Activated CD4-positive, alpha-beta T cell treated with anti-CD3 and anti-CD28 coated beads, Interleukin-2, amount 50 U/mL, for 16 hours (primary cell): ENCODE results near the gene ZNF799.
"Not testable (repeated sequence)": the region's sequence is repeated elsewhere in the genome, so short reads cannot be mapped to it uniquely, and the experiment has no call there.

Experiments used
- DNase-seq: peaks from one replicate; pipeline ENCODE4 v3.0.0-alpha.2; 2020

The ZNF799 gene

DNA sequence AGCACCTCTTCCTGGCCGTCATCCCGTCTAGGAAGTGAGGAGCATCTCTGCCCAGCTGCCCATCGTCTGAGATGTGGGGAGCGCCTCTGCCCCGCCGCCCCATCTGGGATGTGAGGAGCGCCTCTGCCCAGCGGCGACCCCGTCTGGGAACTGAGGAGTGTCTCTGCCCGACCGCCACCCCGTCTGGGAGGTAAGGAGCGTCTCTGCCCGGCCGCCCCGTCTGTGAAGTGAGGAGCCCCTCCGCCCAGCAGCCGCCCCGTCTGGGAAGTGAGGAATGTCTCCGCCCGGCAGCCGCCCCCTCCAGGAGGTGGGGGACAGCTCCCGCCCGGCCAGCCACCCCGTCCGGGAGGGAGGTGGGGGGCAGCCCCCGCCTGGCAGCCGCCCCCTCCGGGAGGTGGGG lies 38.8 kb downstream of the ZNF799 start:
- not testable (repeated sequence) for DNase-seq

DNA sequence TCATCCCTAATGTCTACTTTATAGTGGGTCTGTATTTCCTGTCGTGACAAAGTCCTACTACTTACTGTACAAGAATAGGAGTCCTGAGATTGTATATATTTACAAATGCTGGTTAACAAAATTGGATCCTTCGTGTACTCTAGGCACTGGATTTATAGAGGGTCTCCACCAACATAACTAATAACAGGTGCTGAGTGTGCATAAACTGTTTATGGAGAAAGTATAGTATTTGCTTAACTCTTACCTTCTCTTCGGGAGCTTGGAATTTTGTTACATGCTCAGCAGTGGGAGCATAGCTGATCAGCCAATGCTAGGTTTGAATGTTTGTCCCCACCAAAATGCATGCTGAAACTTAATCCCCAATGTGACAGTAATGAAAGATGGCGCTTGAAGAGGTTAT lies 47.7 kb downstream of the ZNF799 start:
- DNase-seq = no peak

DNA sequence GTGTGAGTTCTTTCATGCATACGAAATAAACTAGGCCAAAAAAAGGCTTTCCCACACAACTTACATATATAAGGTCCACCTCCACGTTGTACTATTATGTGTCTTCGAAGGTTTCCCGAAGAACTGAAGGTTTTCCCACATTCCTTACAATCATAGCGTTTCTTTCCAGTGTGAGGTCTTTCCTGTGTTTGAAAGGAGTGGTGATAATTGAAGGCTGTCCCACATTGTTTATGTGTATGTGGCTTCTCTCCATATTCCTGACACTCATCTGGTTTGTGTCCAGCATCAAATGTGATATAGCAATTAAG lies 50.2 kb downstream of the ZNF799 start:
- DNase-seq = no peak

DNA sequence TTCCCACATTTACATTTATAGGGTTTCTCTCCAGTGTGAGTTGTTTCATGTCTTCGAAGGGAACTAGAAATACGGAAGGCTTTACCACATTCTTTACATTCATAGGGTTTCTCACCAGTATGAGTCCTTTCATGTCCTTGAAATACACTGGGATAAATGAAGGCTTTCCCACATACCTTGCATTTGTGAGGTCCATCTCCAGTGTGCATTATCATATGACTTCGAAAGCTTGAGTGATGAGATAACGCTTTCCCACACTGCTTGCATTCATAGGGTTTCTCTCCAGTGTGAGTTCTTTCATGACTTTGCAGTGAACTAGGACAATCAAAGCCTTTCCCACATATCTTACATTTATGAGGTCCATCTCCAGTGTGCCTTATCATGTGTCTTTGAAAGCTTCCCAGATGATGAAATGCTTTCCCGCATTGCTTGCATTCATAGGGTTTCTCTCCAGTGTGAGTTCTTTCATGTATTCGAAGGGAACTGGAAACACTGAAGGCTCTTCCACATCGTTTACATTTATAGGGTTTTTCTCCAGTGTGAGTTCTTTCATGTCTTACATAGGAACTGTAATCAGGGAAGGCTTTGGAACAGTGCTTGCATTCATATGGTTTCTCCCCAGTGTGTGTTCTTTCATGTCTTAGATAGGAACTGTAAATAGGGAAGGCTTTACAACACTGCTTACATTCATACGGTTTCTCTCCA lies 50.7 kb downstream of the ZNF799 start:
- DNase-seq = no peak

DNA sequence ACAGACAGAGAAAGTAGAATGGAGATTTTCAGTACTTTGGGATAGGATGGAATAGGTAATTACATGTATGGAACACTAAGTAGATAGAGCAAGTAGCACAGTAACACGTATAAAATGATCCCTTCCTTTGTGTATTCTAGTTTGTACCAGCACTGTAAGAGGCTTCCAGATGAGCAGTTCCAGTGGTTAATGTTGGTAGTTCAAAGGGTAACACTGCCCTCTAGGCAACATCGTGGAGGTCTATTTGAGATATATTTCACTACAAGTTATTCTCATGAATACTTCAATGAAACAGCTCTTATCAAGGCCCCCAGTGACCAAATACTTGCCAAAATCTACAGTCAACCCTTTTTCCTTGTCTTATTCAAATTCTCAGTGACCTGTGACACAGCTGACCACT lies 54.2 kb downstream of the ZNF799 start:
- DNase-seq = no peak

DNA sequence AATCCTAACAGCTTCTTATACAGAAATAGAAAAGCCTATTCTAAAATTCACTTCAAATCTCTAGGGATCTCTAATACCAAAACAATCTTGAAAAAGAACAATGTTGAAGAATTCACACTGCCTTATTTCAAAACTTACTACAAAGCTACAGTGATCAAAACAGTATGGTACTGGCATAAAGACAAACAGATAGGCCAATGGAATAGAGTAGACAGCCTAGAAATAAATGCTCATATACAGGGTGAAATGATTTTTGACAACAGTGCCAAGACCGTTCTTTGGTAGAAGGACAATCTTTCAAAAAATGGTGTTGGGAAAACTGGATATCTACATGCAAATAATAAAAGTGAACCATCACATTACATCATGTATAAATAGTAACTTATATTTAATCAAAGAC lies 55.9 kb downstream of the ZNF799 start:
- DNase-seq = no peak
